Vagina (tissue), 2 donors: Measurements from ENCODE around the gene PIK3R5.

Experiments used
- POLR2A ChIP-seq, 2 donors: fragments of 450-650 bp; IDR thresholded peaks; one replicate each; pipeline ENCODE4 v1.6.1; 2017; ENCODE audit warnings: antibody characterized with exemption in 2 of 2, mild to moderate bottlenecking in 2 of 2, moderate library complexity in 2 of 2
- POLR2AphosphoS5 ChIP-seq, 2 donors: sonication (generic); formaldehyde crosslinking; IDR thresholded peaks; one replicate each; pipeline ENCODE4 v1.9.0; 2017; ENCODE audit warnings: antibody characterized with exemption in 2 of 2, mild to moderate bottlenecking in 2 of 2, low read depth in 1 of 2; ENCODE audit not compliant: insufficient read depth in 1 of 2
- TF ChIP-seq, protein P1 (sequence below), 3 experiments: fragments of 450-650 bp in 2 of 3; fragments of 200-600 bp in 1 of 3; sonication (generic) in 1 of 3; IDR thresholded peaks; one replicate each; pipeline ENCODE4 v1.5.1; 2017 to 2019; ENCODE audit warnings: antibody characterized with exemption in 3 of 3, mild to moderate bottlenecking in 2 of 3, moderate library complexity in 2 of 3

DNA sequence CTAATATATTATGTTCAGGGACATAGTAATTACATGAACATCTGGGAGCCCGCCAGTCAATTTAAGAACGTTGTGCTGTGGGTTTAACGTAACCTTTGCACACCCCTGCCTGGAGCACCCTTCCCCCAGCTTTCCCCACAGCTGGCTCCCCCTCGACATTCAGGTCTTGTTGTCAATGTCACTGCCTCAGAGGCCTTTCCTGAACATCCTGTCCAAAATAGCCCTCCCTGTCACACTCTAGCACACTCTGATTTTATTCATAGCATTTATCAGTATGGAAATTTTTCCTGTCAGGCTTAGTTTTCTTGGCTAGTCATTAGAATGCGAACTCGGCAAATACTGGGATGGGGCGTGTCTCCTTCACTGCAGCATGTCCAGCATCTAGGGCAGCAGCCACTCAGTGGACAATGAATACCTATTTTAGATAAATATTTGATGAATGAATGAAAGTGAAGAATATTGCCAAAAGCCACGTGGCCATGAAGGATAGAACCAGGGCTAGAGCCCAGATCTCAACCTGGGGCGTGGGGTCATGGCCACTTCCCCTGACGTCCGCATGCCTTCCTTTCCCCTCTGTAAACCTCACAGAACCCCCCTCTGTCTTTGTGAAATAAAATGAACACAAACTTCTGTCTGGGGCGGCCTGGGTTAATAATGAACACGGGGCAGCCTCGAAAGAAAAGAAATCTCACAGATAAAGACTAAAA, 108.5 kb downstream of the PIK3R5 start:
- no peak for TF ChIP-seq POLR2AphosphoS5 (IDR thresholded peaks at IDR 0.05; ENCODE audit: insufficient read depth in 1 of 2, low read depth in 1 of 2)
- TF ChIP-seq, protein P1, sequence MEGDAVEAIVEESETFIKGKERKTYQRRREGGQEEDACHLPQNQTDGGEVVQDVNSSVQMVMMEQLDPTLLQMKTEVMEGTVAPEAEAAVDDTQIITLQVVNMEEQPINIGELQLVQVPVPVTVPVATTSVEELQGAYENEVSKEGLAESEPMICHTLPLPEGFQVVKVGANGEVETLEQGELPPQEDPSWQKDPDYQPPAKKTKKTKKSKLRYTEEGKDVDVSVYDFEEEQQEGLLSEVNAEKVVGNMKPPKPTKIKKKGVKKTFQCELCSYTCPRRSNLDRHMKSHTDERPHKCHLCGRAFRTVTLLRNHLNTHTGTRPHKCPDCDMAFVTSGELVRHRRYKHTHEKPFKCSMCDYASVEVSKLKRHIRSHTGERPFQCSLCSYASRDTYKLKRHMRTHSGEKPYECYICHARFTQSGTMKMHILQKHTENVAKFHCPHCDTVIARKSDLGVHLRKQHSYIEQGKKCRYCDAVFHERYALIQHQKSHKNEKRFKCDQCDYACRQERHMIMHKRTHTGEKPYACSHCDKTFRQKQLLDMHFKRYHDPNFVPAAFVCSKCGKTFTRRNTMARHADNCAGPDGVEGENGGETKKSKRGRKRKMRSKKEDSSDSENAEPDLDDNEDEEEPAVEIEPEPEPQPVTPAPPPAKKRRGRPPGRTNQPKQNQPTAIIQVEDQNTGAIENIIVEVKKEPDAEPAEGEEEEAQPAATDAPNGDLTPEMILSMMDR (IDR thresholded peaks at IDR 0.05): no peak
- TF ChIP-seq POLR2A (IDR thresholded peaks at IDR 0.05): no peak
